NT2/D1 (cell line): ENCODE measurements around the gene KPNB1.

ENCODE experiments used
- SUZ12 ChIP-seq: IDR thresholded peaks from 2 replicates; pipeline ENCODE4 v1.6.1; 2011; ENCODE audit not compliant: insufficient read length, insufficient read depth; ENCODE audit errors: extremely low read depth
- YY1 ChIP-seq: IDR thresholded peaks from 2 replicates; pipeline ENCODE4 v1.6.1; 2011; ENCODE audit not compliant: insufficient read length, insufficient read depth
- ZNF274 ChIP-seq: IDR thresholded peaks from 2 replicates; pipeline ENCODE4 v1.6.1; 2011; ENCODE audit warnings: mild to moderate bottlenecking, low read depth, low read length

GRCh38 chr17:47707884-47708283, 58.2 kb downstream of the KPNB1 start:
- TF ChIP-seq SUZ12, result no peak
- no peak for TF ChIP-seq YY1
- no peak for TF ChIP-seq ZNF274
